ENCODE data around the gene NEK6.

NEK6 gene

GRCh38 chr9:124257844-124258606, at the start of gene NEK6:
TSS of gene NEK6 (plus strand) at chr9:124257949. CDS start at chr9:124301965, 44,016 bp downstream.
- DNase-seq = no peak

DNA sequence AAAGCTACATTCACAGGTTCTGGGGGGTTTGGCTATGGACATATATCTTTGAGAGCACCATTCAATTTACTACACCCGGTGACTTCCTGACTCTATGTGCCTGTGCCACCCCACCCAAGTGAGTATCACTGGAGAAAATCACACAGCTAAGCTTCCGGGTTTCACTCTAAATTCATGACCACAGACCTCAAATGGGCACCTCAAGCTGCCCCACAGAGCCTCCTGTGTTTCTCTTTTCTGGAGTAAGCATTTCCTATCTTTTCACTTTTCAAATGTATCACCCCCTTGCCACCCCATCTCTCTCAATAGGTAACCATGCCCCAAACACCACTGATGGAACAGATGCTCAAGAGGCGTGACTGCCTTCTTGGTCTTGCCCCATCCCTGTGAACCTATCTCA, 49.2 kb upstream of the NEK6 start:
- DNase-seq = peak; percentile 81

GRCh38 chr9:124209279-124209678, 48.5 kb upstream of the NEK6 start:
- no peak for DNase-seq

DNA sequence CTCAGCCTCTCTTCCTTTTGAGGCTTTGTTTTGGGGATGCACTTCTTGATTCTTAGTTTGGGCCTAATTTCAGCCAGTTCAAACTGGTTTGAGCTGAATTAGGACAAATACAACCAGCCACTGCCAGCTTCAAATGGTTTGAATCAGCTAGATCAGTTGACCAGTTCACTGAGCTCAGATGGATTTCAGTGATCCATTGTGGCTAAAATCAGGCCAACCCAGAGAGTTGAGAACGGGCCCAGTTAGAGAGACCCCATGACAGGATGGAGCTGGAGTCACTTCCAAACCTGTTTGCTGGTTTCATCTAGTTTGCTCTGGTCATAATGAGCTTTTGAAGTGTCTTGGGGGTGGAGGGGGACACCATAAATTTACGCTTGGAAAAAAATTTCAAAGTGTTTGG, 48.0 kb upstream of the NEK6 start:
- DNase-seq = no peak

DNA sequence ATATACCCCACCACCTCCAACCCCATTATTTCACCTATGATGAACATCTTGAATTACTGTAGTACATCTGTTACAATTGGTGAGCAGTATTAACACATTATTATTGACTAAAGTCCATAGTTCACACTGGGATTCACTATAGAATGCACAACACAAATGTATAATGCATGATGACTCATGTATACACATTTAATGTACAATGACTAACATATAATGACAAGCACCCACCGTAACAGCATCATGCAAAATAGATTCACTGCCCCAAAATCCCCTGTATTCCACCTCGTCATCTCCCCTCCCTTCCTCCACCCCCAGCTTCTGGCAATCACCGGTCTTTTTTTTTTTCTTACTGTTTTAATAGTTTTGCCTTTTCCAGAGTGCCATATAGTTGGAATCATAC, 47.1 kb upstream of the NEK6 start:
- DNase-seq = peak; percentile 58

DNA sequence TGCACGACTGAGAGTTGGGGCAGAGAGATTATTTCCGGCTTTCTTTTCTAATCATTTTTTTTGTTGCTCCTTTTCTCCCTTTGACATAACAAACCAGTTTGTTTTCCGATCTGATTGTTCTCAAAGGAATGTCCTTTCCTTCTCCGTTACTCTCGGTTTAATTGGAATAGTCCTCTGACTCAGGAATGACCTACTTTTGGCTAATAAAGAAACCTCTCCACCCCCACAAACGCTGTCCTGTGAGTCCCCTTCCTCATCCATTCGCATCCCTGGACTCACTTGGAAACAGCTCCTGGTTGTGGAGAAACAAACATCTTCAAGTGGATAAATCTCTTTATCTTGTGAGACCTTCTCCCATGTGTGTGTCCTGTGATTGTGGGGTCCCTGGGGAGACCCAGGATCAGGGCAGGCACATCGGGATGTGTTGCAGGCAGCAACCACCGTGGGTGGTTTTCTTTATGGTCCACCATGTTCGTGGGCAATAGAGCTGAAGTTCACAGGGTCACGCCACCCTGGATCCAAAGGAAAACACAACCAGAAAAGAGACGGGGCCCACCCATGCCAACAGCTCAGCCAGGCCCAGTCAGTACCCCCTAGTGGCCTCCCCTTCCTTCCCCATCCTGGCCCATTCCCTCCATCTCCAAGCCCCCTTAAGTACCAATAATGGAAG, 45.2 kb upstream of the NEK6 start:
- DNase-seq = no peak

DNA sequence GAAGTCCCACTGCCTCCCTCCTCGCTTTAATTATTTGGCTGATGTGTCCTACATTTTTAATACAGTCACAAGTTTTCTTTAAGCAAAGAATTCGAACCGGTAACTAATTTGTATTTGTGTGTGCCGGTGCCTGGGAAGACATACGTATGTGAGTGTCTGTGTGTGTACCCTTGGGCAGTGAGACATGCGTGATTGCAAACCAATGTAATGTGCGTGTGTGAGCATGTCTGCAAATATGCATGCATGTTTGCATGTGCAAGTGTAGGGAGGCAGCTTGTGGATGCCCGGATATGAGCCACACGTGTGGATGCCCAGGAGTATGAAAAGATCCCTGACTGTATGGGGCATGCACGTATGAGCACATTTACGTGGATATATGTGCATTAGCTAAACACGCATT, 44.4 kb upstream of the NEK6 start:
- DNase-seq = no peak

DNA sequence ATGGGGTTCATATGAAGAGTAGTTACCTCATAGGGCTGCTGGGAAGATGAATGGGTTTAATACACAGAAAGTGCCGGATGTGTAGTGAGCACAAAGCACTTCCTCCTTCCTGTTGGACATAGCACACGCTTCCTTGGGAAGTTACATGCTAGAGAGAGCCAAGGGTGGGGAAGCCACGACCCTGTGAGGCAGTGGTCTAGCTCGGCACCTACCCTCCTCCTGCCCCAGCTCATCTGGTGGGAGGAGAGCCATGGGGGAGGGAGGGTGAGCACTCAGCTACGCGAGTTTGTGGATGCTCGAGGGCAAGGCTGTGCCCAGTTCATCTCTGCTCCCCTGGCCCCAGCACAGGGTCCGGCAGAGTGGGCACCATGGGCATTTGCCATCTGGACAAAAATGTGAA, 43.6 kb upstream of the NEK6 start:
- DNase-seq = no peak

DNA sequence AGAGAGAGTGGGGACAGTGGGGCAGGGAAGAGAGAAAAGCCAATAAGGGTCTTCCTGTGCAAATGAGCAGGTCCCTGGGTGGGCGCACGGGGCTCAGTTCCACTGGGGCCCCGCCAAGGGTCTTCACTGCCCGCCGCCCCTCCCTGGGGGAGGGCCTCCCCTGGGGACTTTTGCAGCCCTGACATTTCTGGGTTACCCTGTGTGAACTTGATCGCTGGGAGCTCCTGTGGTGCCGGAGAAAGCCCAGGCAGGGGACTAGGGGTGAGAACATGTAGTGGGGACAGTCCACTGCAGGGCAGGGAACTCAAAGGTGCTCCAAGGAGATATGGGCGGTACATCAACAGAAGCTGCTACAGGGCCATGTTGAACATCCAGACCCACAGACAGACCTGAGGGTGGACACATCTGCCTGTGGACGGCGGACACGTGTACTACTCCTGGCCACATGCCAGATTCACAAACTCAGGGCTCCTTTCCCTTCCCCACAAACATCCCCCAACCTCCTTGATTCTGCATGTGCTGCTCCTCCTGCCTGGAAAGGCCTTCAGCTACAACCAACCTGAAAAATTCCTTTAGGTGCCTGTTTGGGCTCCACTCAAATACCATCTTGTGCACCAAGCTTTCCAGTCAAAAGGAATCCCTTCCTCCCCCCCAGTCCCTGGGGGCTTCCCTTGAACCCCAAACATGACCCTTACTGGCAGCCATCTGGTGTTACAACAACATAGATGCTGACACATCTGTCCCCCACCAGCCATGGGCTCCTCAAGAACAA, 43.0 kb upstream of the NEK6 start:
- DNase-seq = no peak

GRCh38 chr9:124215368-124215910, 42.3 kb upstream of the NEK6 start:
- DNase-seq = no peak

DNA sequence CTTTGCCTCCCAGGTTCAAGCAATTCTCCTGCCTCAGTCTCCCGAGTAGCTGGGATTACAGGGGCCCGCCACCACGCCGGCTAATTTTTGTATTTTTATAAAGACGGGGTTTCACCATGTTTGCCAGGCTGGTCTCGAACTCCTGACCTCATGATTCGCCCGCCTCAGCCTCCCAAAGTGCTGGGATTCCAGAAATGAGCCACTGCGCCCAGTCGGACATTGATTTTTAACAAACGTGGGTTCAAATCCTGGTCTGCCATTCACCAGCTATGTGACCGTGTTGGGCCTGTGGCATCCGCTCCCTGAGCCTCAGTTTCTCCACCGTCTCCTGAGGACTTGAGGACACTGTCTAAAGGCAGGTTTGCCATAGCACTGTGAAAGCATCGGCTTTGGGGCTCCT, 41.8 kb upstream of the NEK6 start:
- no peak for DNase-seq

- DNase-seq = peak; percentile 85
Measured at GRCh38 chr9:124216474-124217176, 41.1 kb upstream of the NEK6 start.

DNA sequence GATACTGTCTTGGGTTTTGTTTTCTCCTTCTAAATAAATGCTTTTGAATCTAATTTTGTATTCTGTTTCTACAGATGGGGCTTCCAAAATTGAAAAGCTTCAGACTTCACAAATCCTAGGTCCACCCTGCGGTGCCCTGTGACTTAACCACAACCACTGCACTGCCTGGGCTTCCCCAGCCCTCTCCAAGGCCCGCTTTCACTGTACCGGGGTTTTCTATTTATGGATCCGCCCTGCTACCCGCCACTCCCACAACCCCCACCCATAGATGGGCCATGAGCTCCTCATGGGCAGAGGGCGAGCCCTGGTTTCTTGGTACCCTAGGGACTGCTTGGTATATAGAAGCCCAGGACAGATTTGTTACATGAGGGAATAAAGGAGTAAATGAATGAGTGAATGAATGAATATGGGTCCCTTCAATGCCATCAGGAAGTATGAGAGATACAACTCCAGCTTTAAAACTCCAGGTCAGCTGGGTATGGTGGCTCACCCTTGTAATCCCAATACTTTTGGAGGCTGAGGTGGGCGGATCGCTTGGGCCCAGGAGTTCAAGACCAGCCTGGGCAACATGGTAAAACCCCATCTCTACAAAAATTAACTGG, 39.8 kb upstream of the NEK6 start:
- DNase-seq = no peak

GRCh38 chr9:124218438-124218982, 39.2 kb upstream of the NEK6 start:
- peak; percentile 73 for DNase-seq

GRCh38 chr9:124218987-124219461, 38.7 kb upstream of the NEK6 start:
- no peak for DNase-seq

- DNase-seq = no peak
Measured at GRCh38 chr9:124220946-124221451, 36.8 kb upstream of the NEK6 start.

DNA sequence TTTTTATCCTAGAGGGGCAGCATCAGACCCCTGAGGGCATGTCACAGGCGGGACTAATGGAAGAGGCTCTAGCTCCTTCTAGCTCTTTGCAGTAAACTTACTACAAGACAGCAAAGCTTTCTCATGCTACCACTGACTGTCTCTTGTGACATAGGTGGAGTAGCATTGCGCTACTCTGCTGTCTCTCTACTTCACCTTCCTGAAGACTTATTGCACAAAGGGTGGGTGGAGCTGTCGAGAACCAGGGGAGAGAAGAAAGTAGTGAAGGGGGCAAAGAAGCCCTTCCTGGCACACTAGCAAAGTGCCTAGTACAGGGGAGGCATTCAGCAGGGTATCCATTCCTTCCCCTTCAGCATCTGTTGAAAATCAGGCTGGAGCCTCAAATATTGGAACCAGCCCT, 36.1 kb upstream of the NEK6 start:
- no peak for DNase-seq

GRCh38 chr9:124222109-124222508, 35.6 kb upstream of the NEK6 start:
- no peak for DNase-seq

- no peak for DNase-seq
Measured at GRCh38 chr9:124222918-124223720, 34.6 kb upstream of the NEK6 start.

DNA sequence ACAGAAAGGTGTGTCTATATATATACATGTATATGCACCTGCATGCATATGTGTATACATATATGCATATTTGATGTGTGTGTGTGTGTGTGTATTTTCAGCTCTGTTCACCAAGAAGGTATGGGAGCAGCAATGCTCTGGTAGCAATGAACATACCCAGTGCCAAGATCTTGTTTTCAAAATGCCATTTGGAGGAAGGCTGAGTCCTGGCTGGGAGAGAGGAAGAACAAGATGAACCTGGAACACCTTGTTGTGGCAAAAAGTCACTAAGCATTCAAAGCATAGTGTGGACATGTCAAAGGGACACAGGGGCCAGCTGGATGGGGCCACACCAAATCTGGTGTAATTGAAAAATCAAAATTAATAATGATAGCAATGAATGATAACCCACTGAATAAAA, 31.8 kb upstream of the NEK6 start:
- no peak for DNase-seq

DNA sequence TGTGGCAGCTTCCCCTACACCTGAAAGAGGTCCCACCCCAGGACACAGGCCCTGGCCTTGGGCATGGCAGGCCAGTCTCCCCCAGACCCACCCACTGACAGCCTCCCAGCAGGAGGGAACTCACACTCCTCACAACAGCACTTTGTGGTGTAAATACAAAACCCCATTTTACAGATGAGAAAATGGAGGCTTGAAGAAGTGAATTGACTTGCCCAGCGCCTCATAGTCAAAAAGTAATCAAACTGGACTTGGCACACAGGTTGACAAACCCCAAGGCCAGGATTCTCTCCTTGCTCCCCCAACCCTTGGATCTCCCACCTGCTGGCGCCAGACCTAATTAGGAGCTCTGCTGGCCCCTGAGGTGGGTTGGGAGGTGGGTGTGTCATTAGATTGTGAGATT, 29.2 kb upstream of the NEK6 start:
- no peak for DNase-seq

Data from activated CD4-positive, alpha-beta T cell treated with anti-CD3 and anti-CD28 coated beads, Interleukin-2, amount 50 U/mL, for 16 hours (primary cell).